ENCODE data around the gene TFDP1.
"Not testable (repeated sequence)": the region's sequence is repeated elsewhere in the genome, so short reads cannot be mapped to it uniquely, and the experiment has no call there.

TFDP1 gene

GRCh38 chr13:113567681-113568080 lies 16.9 kb upstream of the TFDP1 start:
- no peak for DNase-seq (ENCODE audit: low read depth)

DNA sequence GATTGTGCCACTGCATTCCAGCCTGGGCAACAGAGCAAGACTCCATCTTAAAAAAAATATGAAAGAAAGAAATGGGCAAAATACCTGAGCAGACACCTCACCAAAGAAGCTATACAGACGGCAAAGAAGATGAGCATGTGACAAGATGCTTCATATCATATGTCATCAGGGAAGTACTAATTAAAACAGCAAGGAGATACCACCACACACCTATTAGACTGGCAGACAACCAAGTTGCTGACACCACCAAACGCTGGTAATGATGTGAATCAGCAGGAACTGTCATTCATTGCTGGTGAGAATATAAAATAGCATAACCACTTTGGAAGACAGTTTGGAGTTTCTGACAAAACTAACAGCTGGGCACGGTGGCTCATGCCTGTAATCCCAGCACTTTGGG lies 11.5 kb upstream of the TFDP1 start:
- DNase-seq (ENCODE audit: low read depth), result no peak

DNA sequence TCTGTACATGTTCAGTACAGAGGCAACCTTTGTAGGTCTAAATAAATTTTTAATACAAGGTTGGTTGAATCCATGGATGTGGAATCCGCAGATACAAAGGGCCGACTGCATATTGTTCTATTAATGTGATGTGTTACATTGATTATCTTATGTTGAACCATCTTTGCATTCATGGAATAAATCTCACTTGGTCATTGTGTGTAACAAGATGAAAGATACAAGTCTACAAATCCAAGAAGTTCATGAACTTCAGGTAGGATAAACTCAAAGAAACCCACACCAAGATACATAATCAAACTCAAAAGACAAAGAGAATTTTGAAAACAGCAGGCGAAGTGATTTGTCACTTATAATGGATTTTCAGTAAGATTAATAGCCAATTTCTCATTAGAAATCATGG lies 8.0 kb upstream of the TFDP1 start:
- DNase-seq (ENCODE audit: low read depth), result no peak

DNA sequence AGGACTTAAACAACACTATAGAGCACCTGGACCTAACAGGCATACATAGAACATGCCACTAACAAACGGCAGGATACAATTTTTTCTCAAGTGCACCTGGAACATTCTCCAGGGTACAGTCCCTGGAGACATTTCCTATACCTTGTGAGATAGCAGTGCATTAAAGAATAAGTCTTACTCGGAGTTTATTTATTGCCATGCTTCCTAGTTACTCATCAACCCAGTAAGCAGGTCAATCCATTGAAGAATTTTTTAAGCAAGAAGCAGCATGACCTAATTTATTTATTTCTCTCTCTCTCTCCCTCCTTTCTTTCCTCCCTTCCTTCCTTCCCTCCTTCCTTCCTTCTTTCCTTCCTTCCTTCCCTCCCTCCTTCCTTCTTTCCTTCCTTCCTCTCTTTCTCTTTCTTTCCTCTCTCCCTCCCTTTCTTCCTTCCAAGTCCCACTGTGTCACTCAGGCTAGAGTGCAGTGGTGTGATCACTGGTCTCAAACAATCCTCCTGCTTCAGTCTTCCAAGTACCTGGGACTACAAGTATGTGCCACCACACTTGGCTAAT lies 6.6 kb upstream of the TFDP1 start:
- no peak for DNase-seq (ENCODE audit: low read depth)

DNA sequence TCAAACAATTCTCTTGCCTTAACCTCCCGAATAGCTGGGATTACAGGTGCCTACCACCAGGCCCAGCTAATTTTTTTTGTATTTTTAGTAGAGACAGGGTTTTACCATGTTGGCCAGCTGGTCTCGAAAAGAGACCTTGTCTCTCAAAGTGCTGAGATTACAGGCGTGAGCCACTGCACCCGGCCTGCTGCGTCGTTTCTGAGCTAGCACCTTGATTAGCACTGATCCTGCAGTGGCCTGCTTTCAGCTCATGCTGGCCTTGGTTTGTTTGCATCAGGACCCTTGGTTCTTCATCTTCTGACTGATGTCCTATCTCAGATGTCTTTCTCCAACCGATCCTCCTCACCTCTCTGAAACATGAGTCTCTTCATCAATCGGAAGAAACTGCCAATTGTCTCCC lies 4.9 kb upstream of the TFDP1 start:
- DNase-seq (ENCODE audit: low read depth), result no peak

DNA sequence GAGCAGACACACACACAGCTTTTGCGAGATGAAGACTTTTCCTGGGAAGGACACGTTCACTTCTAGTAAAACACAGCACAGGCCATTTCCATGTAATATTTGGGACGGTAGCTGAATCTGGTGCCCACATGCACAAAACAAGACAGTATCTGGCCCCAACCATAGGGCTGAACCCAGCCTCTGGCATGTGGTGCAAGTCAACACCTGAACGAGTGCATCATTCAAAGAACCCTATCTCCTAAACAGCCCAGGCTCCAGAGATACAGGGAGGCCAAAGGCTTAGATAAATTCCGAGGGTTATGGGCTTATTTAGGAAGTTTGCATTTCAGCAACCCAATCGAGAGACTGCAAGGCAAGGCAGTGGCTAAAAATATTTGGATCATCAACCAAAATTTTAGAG lies 2.7 kb upstream of the TFDP1 start:
- DNase-seq (ENCODE audit: low read depth), result no peak

- DNase-seq (ENCODE audit: low read depth), result no peak
Observed at GRCh38 chr13:113582841-113583631, 1.5 kb upstream of the TFDP1 start.

DNA sequence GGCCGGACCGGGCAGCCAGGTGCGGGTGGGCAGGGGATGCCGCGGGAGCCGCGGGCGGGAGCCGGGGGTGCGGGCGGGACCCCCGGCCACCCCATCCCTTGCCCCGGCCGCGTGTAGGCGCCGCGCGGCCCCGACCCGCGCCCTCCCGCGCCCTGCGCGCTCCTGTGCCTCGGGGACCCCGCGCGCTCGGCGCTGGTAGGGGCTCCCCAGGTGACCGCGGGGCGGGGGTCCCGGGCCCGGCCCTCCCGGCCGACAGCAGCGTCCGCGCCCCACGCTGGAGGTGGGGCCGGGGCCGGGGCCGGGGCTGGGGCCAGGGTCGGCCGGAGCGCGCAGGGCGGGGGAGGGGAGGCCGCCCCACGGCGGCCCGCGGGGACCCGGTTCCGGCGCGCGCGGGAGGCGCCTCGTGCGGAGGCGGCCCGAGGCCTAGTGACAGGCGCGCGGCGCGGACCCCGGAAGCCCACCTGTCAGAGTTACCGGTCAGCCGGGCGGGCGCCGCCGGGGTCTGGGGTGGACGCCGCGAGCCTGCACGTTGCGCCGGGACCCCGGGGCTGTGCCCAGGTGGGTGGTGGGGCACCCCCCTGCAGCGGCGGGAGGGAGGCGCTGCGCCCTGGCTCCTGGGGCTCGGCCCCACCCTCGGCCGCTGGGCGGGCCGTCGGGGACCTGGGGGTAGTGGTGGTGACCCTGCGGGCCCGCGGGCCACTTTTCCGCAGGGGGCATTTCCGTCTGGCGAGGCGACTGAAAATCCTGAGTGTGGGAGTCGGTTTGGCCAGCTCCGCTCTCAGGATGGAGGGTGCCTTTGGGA lies 518 bp downstream of the TFDP1 start:
- no peak for DNase-seq (ENCODE audit: low read depth)

- no peak for DNase-seq (ENCODE audit: low read depth)
Observed at GRCh38 chr13:113585896-113586295, 1.3 kb downstream of the TFDP1 start.

DNA sequence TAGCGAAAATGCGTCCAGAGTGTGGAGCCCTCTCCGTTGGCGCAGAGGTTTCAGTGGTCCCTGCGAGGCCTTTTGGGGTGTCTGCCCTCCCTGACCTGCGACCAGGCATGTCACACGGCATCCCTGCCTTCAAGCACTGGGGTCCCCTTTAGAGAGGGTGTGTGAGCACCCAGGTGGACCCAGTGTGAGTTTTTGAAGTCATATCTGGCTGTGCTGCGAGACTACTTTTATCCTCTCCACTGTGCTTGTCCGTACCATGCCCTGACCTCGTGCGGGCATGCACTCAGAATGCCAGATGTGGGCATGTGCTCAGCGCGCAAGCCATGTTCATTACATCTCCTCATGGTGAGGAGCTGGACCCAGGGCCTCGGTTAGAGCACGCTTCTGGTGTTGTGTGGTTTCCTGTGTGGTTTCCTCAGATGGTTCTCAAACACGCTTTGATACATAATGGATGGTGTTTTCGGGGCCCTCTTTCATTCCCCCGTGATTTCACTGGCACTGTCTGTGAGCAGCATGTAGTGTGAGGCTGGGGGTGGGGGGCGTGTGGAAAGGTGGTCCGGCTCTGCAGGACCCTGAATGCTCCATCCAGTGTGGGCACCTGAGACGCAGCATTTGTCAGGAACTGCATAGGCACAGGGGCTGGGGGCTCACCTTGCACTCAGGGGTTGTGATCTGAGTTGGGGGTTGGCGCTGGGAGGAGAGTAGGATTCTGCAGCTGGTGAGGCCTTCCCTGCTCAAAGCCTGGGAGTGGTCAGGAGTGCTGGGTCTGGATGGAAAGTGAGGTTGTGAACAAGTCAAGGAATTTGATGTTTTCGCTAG lies 2.3 kb downstream of the TFDP1 start:
- no peak for DNase-seq (ENCODE audit: low read depth)

DNA sequence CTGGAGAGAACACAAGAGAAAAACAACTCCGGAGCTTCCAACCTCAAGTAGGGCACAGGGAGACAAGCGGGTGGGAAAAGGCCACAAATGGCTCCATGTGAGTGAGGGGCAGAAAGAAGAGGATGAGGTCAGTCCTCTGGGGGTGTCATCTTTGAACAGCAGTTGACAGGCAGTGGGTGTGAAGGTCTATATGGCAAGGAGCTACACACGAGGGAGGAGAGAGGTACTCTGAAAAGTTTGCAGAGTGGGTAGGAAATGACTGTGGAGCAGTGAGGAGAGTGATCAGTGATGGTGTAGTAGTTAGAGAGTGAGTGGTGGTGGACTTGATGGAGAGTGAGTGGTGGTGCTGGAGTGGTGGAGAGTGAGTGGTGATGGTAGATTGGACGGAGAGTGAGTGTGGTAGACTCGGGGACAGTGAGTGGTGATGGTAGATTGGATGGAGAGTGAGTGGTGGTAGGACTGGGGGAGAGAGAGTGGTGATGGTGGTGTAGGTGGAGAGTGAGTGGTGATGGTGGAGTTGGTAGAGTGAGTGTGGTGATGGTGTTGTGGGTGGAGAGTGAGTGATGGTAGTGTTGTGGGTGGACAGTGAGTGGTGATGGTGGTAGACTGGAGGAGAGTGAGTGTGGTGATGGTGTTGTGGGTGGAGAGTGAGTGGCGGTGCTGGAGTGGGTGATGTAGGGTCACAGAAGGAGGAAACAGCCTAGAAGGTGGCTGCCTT lies 4.0 kb downstream of the TFDP1 start:
- no peak for DNase-seq (ENCODE audit: low read depth)

- DNase-seq (ENCODE audit: low read depth), result no peak
Observed at GRCh38 chr13:113589251-113589960, 4.9 kb downstream of the TFDP1 start.

DNA sequence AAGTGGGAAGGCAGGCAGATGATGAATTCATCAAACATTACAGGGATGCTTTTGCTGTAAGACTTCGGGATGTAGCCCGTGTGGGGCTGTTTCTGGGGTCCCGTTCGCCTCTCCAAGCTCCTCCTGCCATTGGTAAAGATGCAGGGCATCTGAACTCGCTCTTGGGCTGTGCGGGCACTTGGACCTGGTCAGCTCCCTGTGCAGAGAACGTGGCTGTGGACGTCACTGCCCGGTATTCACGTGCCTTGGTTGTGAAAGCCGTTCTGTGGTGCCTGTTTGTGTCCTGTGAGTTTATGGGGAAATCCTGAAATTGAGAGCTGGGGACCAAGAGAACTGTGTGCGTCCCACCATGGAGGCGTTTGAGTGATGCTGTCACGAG lies 5.4 kb downstream of the TFDP1 start:
- no peak for DNase-seq (ENCODE audit: low read depth)

DNA sequence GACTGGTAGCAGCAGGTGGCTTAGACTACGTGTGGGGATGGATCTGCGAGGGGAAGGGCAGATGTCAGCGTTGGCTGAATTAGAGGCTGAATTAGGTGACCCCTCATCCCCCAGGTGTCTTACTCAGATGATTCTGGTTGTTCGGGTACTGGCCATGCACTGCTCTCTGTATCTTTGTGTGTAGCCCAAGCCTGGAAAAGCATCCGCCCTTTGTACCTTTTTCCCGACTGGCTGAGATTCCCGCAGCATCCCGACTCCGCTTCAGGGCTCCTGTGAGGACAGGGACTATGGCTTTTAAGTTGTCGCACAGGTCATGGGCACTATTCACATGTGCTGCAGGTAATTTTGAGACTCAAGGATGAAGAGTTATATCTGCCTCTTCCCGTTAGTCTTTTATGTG lies 7.2 kb downstream of the TFDP1 start:
- DNase-seq (ENCODE audit: low read depth), result no peak

- no peak for DNase-seq (ENCODE audit: low read depth)
Observed at GRCh38 chr13:113592571-113592970, 8.0 kb downstream of the TFDP1 start.

DNA sequence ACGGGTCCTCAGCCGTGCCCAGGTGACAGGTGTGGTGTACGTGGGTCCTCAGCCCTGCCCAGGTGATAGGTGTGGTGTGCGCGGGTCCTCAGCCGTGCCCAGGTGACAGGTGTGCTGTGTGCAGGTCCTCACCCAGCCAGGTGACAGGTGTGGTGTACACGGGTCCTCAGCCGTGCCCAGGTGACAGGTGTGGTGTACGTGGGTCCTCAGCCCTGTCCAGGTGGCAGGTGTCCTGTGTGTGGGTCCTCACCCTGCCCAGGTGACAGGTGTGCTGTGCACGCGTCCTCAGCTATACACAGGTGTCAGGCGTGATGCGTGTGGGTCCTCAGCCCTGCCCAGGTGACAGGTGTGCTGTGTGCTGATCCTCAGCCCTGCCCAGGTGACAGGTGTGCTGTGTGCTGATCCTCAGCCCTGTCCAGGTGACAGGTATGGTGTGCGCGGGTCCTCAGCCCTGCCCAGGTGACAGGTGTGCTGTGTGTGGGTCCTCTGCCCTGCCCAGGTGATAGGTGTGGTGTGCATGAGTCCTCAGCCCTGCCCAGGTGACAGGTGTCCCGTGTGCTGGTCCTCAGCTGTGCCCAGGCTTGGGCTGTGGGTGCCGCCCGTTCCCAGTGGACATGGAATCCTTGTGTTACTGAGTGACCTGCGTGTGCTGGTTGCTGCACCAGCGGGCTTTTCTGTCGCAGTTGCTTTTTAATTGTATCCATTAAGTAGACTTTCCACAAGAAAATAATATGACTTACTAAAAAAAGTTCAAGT lies 9.7 kb downstream of the TFDP1 start:
- DNase-seq (ENCODE audit: low read depth), result not testable (repeated sequence)

DNA sequence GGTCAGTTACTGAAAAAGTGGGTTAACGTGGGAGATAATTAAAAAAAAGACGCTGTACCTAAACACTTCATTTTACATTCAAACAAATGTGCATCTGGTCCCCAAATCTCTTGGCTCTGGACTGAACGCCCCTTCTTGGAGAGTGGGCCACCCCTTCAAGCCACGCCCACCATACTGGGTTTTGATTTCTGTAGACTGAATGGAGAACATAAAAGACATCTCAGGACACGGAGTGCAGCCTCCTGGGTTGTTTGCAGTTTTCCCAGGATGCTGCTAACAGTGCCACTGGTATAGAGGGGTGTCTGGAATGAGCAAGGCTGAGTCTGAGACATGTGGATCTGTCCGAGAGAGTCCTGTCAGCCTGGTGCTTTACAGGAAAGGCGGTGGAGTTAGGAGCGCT lies 10.6 kb downstream of the TFDP1 start:
- DNase-seq (ENCODE audit: low read depth), result no peak

DNA sequence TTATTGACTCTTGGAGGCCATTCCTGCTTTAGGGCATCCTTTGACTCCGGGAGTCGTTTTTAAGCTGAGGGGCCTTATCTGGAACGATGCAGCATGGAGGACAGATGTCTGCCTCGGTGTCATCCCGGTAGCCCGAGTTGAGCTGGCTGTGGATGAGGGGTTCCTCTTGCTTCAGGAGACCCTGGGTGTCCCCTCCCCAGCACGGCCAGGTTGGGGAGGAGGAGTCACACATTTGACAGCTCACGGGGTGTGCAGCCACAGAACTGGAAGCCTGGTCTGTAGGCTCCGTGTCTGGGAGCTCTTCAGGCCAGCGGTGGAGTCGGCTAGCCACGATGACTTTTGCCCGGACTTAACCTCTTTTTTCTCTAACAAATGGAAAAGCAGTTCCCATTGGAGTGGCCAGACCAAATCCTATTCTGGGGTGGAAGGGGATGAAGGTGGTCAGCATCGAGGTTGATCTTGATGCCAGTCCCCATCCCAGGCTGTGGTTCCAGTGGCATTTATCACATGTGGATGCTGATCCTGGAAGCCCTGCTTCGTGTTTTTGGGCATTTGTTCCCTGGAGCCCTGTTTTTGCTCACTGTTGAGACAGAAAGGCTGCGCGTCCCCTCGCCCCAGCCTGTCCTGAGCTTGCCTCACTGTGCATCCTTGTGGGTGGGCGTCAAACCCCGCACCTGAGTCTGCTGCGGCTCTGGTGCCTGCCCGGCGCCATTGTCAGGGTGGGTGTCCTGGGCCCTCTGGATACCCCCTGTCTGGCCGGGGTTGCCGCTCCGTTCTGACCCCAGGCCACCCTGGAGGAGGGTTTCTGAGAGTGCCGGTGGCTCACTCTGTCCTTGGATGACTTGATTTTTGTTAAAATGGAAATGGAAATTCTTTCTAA lies 12.0 kb downstream of the TFDP1 start:
- no peak for DNase-seq (ENCODE audit: low read depth)

GRCh38 chr13:113597391-113598080 lies 13.0 kb downstream of the TFDP1 start:
- no peak for DNase-seq (ENCODE audit: low read depth)

Data from stromal cell of bone marrow (primary cell).